ENCODE measurements around the gene FMN1.

DNA sequence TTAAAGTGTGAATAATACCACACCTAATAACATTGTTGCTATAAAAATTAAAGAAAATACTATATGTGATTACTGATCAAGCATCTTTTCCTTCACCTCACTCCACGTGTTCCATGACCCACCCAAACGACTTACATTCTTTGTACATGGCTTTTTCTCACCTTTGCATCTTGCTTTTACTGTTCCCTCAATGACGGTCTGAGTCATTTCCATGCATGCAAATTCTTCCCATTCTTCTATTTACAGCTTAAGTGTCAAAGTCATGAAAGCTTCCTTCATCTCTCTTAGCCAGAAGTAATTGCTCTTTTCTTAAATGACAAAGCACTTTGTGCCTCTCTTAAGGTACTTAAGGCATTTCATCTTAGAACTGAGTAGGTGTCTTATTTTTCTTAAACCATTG, 412.7 kb downstream of the FMN1 start:
- TF ChIP-seq EZH2 (IDR thresholded peaks at IDR 0.05; ENCODE audit: insufficient read depth, poor library complexity, severe bottlenecking): no peak
- TF ChIP-seq EZH2phosphoT487 (IDR thresholded peaks at IDR 0.05; ENCODE audit: insufficient read depth, low read depth): no peak
